SW480 (cell line): Measurements from ENCODE around the gene NCR2.
"Not testable (repeated sequence)": the region's sequence is repeated elsewhere in the genome, so short reads cannot be mapped to it uniquely, and the experiment has no call there.

Source experiments
- DNase-seq: peaks from one replicate; pipeline ENCODE4 v3.0.0-alpha.2; 2016; ENCODE audit warnings: low spot score

The NCR2 gene

GRCh38 chr6:41335296-41335695 is at the start of gene NCR2:
Gene NCR2 (plus strand): TSS chr6:41335608. CDS start chr6:41335877, 269 bp downstream.
- DNase-seq: no peak

GRCh38 chr6:41286544-41287346 is 48.7 kb upstream of the NCR2 start, which contains the start of gene TREM1:
Gene TREM1 (minus strand): TSS chr6:41286682. CDS start chr6:41286655, 27 bp downstream.
- DNase-seq: no peak

GRCh38 chr6:41288030-41288753 is 47.2 kb upstream of the NCR2 start:
- peak; percentile 21 for DNase-seq

- no peak for DNase-seq
These were observed 46.7 kb upstream of the NCR2 start for GRCh38 chr6:41288754-41289129.

- DNase-seq: no peak
These were observed 45.6 kb upstream of the NCR2 start for GRCh38 chr6:41289815-41290214.

- no peak for DNase-seq
These were observed 43.7 kb upstream of the NCR2 start for GRCh38 chr6:41291717-41292116.

- DNase-seq: no peak
These were observed 41.1 kb upstream of the NCR2 start for GRCh38 chr6:41294214-41294872.

GRCh38 chr6:41297248-41297647 is 38.2 kb upstream of the NCR2 start:
- not testable (repeated sequence) for DNase-seq

GRCh38 chr6:41298785-41299502 is 36.5 kb upstream of the NCR2 start:
- DNase-seq: no peak

GRCh38 chr6:41302638-41303037 is 32.8 kb upstream of the NCR2 start:
- DNase-seq: no peak

GRCh38 chr6:41306187-41306854 is 29.1 kb upstream of the NCR2 start:
- DNase-seq: peak; percentile 51

GRCh38 chr6:41315203-41315602 is 20.2 kb upstream of the NCR2 start:
- no peak for DNase-seq

GRCh38 chr6:41315943-41316620 is 19.3 kb upstream of the NCR2 start:
- DNase-seq: no peak

- DNase-seq: no peak
These were observed 17.2 kb upstream of the NCR2 start for GRCh38 chr6:41318261-41318653.

GRCh38 chr6:41318654-41319565 is 16.5 kb upstream of the NCR2 start:
- peak; percentile 79 for DNase-seq

GRCh38 chr6:41321183-41321582 is 14.2 kb upstream of the NCR2 start:
- no peak for DNase-seq

GRCh38 chr6:41325446-41326066 is 9.9 kb upstream of the NCR2 start:
- DNase-seq: no peak

GRCh38 chr6:41326092-41326491 is 9.3 kb upstream of the NCR2 start:
- no peak for DNase-seq

GRCh38 chr6:41327177-41327576 is 8.2 kb upstream of the NCR2 start:
- no peak for DNase-seq
